GM18526 (cell line): Measurements from ENCODE around the gene RUVBL2.

Source experiments
- POLR2A ChIP-seq: IDR thresholded peaks from 3 replicates; pipeline ENCODE4 v1.6.1; 2011; ENCODE audit not compliant: insufficient read length; ENCODE audit errors: extremely low read depth

RUVBL2 gene

GRCh38 chr19:48991873-48992580 is 1.7 kb upstream of the RUVBL2 start:
- no peak for TF ChIP-seq POLR2A

GRCh38 chr19:48992581-48993174 is 1.0 kb upstream of the RUVBL2 start:
- TF ChIP-seq POLR2A = no peak

DNA sequence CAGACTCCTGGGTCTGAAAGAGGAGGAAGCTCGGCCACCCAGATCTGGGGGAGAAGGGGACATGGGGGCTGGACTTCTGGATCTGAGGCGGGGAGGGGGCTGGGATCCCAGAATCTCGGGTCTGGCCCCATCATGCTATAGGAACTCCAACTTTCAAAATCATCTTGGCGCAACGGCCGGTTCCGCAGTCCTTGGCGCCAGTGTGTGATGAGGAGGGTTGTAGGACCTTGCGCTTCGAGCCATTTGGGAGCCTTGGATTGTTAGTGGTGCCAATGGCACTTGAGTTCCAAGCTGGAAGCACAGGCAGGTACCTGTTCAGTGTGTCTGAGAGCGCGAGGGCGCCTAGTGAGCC is 324 bp downstream of the RUVBL2 start:
- no peak for TF ChIP-seq POLR2A

- no peak for TF ChIP-seq POLR2A
These were observed 4.3 kb downstream of the RUVBL2 start for GRCh38 chr19:48997972-48998371.

DNA sequence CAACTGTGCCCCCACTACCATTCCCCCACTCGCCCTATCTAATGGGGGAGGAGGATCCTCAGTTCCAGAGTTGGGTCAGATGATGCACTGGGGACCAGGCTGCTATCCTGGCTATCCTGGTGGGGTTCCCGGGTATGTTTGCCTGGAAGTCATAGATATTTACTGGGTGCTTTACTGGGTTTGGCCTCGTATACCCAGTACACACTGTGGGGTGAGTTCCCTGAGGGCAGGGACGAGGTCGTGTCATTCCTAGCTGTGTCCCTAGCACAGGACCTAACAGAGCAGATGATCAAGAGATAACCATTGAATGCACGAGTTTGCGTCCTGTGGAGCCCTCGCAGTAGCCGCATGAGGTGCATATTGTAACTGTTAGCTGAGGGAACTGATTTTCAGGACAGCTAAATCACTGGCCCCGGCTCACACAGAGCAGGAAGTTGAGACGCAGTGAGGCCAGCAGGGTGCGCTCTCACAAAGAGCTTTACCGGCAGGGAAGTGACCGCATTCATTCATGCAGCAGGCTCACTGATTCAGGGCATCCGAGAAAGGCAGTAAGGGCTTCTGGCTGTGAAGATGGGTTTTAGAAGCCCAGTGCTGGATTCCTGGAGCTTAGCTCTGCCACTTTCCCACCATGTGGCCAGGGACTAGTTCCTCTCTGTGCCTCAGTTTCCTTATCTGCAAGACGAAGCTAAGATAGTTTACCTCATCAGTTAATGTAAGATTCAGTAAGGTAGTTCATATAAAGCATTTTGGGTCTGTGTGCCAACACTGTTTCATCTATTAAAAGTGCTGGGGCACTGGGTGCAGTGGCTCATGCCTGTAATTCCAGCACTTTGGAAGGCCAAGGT is 6.0 kb downstream of the RUVBL2 start:
- no peak for TF ChIP-seq POLR2A

GRCh38 chr19:49004133-49004532 is 10.4 kb downstream of the RUVBL2 start:
- TF ChIP-seq POLR2A = no peak

DNA sequence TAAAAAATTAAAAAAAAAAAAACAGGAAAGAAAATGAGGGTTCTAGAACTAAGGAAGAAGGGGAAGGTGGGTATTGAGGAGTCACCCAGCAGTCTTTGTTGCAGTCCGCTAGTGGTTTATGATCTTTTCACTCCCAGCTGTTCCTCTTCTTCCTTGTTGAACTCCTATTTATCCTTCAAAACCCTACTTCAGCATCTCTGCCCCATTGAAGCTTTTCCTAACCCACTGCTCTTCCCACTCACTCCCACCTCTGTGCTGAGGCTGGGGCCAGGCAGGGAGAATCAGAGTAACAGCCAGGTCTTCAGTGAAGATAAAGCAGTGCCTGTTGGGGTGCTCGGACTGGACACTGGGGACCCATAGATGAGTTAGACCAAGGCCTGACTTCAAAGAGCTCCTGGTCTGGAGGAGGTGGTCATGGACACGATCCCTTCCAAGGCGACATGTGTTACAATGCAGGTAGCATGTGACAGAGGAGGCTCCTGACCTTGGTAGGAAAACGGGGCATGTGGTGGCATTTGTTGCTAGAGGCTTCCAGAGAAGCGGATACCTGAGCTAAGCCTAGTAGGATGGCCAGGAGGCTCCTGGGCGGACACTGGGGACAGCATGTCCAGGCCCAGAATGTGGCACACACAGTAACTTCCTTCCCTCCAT is 11.4 kb downstream of the RUVBL2 start:
- no peak for TF ChIP-seq POLR2A

DNA sequence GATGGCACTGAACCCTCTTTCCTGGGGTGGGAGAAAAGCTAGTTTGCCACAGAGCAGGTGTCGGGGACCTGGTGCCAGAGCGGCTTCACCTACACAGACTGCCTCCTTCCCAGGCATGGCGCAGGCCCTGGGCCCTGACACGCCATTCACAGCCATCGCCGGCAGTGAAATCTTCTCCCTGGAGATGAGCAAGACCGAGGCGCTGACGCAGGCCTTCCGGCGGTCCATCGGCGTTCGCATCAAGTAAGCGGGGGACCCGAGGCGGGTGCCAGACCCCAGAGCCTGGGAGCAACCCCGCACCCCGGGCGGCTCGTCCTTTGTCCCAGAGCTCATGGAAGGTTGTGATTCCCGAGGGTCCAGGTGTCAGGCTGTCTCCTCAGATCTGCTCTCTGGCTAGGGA is 13.2 kb downstream of the RUVBL2 start:
- TF ChIP-seq POLR2A = no peak

- TF ChIP-seq POLR2A = no peak
These were observed 16.1 kb downstream of the RUVBL2 start for GRCh38 chr19:49009828-49010227.

DNA sequence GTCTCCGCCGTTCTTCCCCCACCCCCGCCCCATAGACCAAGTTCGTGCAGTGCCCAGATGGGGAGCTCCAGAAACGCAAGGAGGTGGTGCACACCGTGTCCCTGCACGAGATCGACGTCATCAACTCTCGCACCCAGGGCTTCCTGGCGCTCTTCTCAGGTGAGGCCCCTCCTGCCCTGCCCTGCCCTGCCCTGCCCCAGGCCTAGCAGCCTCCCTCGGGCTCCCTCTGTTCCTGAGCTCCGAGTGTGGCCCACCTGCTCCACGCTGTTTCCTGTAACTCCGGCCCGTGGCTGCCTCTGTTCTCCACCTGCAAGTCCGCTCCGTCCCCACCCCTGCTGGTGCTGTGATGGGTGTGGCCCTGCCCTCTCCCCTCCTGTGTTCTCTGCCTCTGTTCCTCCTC is 16.8 kb downstream of the RUVBL2 start:
- no peak for TF ChIP-seq POLR2A

DNA sequence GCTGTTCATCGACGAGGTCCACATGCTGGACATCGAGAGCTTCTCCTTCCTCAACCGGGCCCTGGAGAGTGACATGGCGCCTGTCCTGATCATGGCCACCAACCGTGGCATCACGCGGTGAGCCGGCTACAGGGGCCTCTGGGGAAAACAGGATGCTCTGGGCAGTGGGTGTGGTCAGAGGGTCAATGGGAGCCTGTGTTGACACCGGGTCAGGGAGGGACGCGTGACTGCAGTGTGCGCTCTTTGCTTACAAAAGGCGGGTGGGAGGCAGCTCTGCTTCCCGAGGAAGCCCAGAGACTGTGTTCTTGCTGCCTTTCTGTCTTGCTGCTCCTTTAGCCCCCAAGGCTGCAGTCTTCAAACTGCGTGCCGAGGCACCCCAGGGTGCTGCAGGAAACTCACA is 17.5 kb downstream of the RUVBL2 start:
- no peak for TF ChIP-seq POLR2A

- no peak for TF ChIP-seq POLR2A
These were observed 20.6 kb downstream of the RUVBL2 start for GRCh38 chr19:49014123-49014869.

DNA sequence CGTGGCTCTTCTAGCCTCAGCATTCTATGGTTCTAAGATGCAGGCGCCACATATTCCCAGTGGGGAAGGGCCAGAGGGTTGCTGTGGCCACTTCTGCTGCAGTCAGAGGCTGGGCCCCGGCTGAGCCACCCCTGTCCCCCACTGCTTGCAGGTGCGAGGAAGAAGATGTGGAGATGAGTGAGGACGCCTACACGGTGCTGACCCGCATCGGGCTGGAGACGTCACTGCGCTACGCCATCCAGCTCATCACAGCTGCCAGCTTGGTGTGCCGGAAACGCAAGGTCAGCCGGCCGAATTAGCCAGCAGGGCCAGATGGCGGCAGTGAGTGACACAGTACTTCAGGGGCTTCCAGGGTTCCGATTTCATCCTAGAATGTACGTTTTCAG is 21.2 kb downstream of the RUVBL2 start:
- no peak for TF ChIP-seq POLR2A

- no peak for TF ChIP-seq POLR2A
These were observed 22.6 kb downstream of the RUVBL2 start for GRCh38 chr19:49016067-49016839.

DNA sequence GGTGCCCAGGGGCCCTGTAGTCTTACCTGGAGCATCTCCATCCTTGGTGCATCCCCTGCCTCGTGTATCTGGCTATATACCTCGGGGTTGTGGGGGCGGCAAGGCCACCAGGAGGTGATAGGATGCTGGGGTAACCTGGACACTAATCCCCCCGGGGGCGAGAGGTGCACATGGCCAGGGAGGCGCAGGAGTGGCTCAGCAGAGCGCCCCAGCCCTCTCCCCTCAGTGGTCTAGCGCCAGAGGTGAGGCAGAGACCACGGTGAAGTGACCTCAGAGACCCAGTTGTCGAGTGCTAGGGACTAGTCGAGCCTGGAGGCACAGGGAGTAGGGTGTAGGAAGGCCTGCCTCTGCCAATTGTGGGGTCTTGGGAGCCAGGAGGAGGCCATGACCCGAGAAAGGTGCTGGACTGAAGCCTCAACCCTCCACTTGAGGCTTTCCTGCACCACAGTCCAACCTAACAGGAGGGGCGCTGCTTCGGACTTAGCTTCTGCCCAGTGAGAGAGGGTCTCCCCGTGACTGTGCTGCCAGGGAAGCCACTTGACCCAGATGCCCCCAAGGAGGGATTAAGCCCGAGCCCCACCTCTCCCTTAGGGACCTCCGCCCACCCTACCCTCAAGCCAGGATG is 23.5 kb downstream of the RUVBL2 start, which contains the start of gene LHB:
Gene LHB, minus strand, starts transcription at position 51 of the 625 bp plus-strand sequence. Its CDS starts 10 bp downstream, at position 41.
- TF ChIP-seq POLR2A = no peak
